GM21447 (cell line): ENCODE results near the gene SUGP1.

ENCODE experiments used
- ATAC-seq: cut with Tn5 transposase; IDR thresholded peaks from one replicate; pipeline ENCODE4 v1.9.1; 2021; ENCODE audit not compliant: unreplicated experiment

Gene SUGP1

DNA sequence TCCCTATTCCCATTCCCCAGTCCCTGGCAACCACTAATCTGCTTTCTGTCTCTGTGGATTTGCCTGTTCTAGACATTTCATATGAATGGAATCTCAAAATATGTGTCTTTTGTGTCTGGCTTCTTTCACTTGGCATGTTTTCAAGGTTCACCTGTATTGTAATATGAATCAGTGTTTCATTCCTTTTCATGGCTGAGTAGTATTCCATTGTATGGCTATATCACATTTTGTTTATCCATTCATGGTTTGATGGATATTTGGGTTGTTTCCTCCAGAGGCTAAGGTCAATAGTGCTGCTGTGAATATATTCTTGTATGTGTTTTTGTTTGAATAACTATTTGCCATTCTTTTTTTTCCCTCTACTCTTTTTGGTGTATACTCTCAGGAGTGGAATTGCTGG lies 84.1 kb downstream of the SUGP1 start:
- ATAC-seq: no peak

GRCh38 chr19:19234220-19234816 lies 86.0 kb downstream of the SUGP1 start:
- ATAC-seq: no peak

GRCh38 chr19:19232261-19232721 lies 88.0 kb downstream of the SUGP1 start:
- no peak for ATAC-seq

DNA sequence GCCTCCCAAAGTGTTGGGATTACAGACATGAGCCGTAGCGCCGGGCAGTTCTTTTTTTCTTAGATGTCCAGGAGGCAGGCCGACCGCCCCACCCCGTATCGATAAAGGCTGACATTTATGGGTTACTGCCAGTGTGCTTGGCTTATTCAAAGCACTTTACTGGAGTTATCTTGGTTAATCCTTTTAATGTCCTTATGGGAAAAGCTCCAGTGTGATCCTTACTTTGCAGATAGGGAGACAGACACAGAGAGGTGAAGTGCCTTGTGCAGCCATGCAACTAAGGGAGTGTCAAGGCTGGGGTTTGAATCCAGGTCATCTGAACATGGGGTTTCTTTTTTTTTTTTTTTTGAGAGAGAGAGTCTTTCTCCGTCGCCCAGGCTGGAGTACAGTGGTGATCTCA lies 89.3 kb downstream of the SUGP1 start:
- ATAC-seq: no peak

- no peak for ATAC-seq
Observed at GRCh38 chr19:19229701-19230100, 90.6 kb downstream of the SUGP1 start.

- ATAC-seq: no peak
Observed at GRCh38 chr19:19227217-19227616, 93.1 kb downstream of the SUGP1 start.

DNA sequence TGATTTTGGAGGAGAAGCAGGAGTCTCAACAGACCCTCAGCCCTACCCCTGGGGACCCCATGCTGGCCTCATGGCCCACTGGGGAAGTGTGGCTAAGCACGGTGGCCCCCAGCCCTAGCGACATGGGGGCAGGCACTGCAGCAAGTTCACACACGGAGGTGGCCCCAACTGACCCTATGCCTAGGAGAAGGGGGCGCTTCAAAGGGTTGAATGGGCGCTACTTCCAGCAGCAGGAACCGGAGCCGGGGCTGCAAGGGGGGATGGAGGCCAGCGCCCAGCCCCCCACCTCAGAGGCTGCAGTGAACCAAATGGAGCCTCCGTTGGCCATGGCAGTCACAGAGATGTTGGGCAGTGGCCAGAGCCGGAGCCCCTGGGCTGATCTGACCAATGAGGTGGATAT lies 93.6 kb downstream of the SUGP1 start:
- ATAC-seq: no peak

DNA sequence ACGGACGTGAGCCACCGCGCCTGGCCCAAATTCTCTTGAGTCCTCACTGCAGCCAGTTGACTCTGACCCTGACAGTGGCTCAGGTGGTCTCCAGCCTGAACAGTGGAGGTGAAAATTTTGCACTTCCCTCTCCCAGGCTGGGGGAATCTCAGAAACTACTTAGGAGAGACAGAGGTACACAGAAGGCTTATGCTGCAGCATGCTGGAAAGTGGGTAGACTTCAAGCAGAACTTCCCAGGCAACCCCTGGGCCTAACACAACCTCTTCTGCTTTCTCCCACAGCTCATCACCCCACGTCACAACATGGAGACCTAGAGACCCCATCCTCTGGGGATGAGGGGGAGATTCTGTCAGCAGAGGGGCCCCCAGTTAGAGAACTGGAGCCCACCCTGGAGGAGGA lies 94.1 kb downstream of the SUGP1 start:
- ATAC-seq: no peak
